HG02571 (cell line): ENCODE results near the gene PTRH1.

Source experiments
- ATAC-seq: cut with Tn5 transposase; IDR thresholded peaks from one replicate; pipeline ENCODE4 v1.9.1; 2021; ENCODE audit warnings: mild to moderate bottlenecking, moderate library complexity; ENCODE audit not compliant: unreplicated experiment

The PTRH1 gene

GRCh38 chr9:127698985-127699670 is 16.3 kb downstream of the PTRH1 start:
- ATAC-seq: peak; percentile 90

- no peak for ATAC-seq
Measured at GRCh38 chr9:127698386-127698785, 17.1 kb downstream of the PTRH1 start.

GRCh38 chr9:127697575-127697974 is 17.9 kb downstream of the PTRH1 start:
- ATAC-seq: no peak

- no peak for ATAC-seq
Measured at GRCh38 chr9:127694890-127695720, 20.4 kb downstream of the PTRH1 start.

GRCh38 chr9:127693697-127694096 is 21.8 kb downstream of the PTRH1 start:
- no peak for ATAC-seq

- ATAC-seq: no peak
Measured at GRCh38 chr9:127693143-127693542, 22.3 kb downstream of the PTRH1 start.

- ATAC-seq: no peak
Measured at GRCh38 chr9:127692071-127692470, 23.4 kb downstream of the PTRH1 start.

- no peak for ATAC-seq
Measured at GRCh38 chr9:127690735-127691134, 24.7 kb downstream of the PTRH1 start.

GRCh38 chr9:127689329-127690000 is 26.0 kb downstream of the PTRH1 start:
- no peak for ATAC-seq

- ATAC-seq: no peak
Measured at GRCh38 chr9:127686461-127687393, 28.7 kb downstream of the PTRH1 start.

- ATAC-seq: no peak
Measured at GRCh38 chr9:127684576-127684975, 30.9 kb downstream of the PTRH1 start.

- ATAC-seq: no peak
Measured at GRCh38 chr9:127683723-127684122, 31.7 kb downstream of the PTRH1 start.

GRCh38 chr9:127682351-127683136 is 32.9 kb downstream of the PTRH1 start:
- ATAC-seq: no peak

GRCh38 chr9:127680846-127681245 is 34.6 kb downstream of the PTRH1 start:
- no peak for ATAC-seq

GRCh38 chr9:127680226-127680625 is 35.2 kb downstream of the PTRH1 start:
- no peak for ATAC-seq

GRCh38 chr9:127679506-127679905 is 36.0 kb downstream of the PTRH1 start:
- ATAC-seq: no peak

GRCh38 chr9:127676638-127677037 is 38.8 kb downstream of the PTRH1 start:
- ATAC-seq: no peak

- ATAC-seq: no peak
Measured at GRCh38 chr9:127673234-127673633, 42.2 kb downstream of the PTRH1 start.

GRCh38 chr9:127667906-127668305 is 47.6 kb downstream of the PTRH1 start:
- ATAC-seq: no peak
